GM13977 (cell line): ENCODE data around the gene PLEKHO2.

ENCODE experiments used
- DNase-seq: peaks from one replicate; pipeline ENCODE4 v3.0.0; 2012; ENCODE audit warnings: low spot score
- in situ Hi-C: fragments of 300-500 bp; cut with MboI; formaldehyde crosslinking; loops from one replicate; pipeline ENCODE4 v1.12.0; 2022; ENCODE audit warnings: low sequenced_read_pairs, low pct_unique_long_range_greater_than_20kb, mixed read lengths, inconsistent platforms; ENCODE audit not compliant: unreplicated experiment
- TF ChIP-seq, protein P1 (sequence below): IDR thresholded peaks from 2 replicates; pipeline ENCODE4 v1.5.1; 2012; ENCODE audit warnings: mild to moderate bottlenecking, control low read depth; ENCODE audit not compliant: insufficient read depth; ENCODE audit errors: extremely low read depth, missing control alignments

PLEKHO2 gene

DNA sequence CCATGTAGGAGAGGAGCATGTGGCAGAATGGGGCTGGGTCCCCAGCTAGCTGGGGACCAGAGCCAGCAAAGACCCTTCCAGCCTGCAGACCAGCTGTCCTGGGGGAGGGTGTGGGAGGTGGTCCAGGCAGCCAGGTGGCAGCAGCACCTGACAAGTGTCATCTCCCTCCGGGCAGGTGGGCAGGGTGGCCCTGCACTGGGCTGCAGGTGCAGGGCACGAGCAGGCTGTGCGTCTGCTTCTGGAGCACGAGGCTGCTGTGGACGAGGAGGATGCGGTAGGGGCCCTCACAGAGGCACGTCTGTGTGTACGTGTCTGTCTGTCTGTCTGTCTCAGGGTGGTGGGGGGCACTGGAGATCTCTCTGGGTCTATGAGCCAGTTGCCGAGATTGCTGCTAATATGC, 75.5 kb downstream of the PLEKHO2 start:
- in situ Hi-C loops = no loop called here
- DNase-seq = no peak
- TF ChIP-seq, protein P1, sequence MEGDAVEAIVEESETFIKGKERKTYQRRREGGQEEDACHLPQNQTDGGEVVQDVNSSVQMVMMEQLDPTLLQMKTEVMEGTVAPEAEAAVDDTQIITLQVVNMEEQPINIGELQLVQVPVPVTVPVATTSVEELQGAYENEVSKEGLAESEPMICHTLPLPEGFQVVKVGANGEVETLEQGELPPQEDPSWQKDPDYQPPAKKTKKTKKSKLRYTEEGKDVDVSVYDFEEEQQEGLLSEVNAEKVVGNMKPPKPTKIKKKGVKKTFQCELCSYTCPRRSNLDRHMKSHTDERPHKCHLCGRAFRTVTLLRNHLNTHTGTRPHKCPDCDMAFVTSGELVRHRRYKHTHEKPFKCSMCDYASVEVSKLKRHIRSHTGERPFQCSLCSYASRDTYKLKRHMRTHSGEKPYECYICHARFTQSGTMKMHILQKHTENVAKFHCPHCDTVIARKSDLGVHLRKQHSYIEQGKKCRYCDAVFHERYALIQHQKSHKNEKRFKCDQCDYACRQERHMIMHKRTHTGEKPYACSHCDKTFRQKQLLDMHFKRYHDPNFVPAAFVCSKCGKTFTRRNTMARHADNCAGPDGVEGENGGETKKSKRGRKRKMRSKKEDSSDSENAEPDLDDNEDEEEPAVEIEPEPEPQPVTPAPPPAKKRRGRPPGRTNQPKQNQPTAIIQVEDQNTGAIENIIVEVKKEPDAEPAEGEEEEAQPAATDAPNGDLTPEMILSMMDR = no peak
